Activated CD8-positive, alpha-beta memory T cell treated with anti-CD3 and anti-CD28 coated beads, Interleukin-2, amount 10 ng/mL, durations not matched to agents 7 days and 5 days (primary cell): ENCODE data around the gene PLD2. TPM values are rescaled to one million over a fixed set of nuclear protein-coding genes. Genes with fewer than 3 reads are reported as not detected.

Experiments used
- ATAC-seq: fragments of 150-1000 bp; cut with Tn5 transposase; one replicate; pipeline ENCODE4 v1.10.0; 2021; ENCODE audit warnings: moderate library complexity
- CTCF ChIA-PET: fragments of 350-600 bp; sonication (Branson Sonifier 250); formaldehyde crosslinking; loops from one replicate; lab custom pipeline; 2021; ENCODE audit warnings: antibody characterized with exemption; lab: Charles Lee
- DNase-seq: peaks from one replicate; pipeline ENCODE4 v3.0.0-alpha.2; 2020
- H3K27ac Mint-ChIP-seq: one replicate; pipeline ENCODE4 v1.8.0; 2021; ENCODE audit warnings: mild to moderate bottlenecking, mixed read lengths
- H3K27me3 Mint-ChIP-seq: one replicate; pipeline ENCODE4 v1.8.0; 2021; ENCODE audit warnings: mixed read lengths
- H3K36me3 Mint-ChIP-seq: one replicate; pipeline ENCODE4 v1.8.0; 2021; ENCODE audit warnings: mild to moderate bottlenecking, mixed read lengths
- H3K4me1 Mint-ChIP-seq: one replicate; pipeline ENCODE4 v1.8.0; 2021; ENCODE audit warnings: mixed read lengths
- H3K4me3 Mint-ChIP-seq: one replicate; pipeline ENCODE4 v1.8.0; 2021; ENCODE audit warnings: mild to moderate bottlenecking, moderate library complexity, mixed read lengths
- H3K9me3 Mint-ChIP-seq: one replicate; pipeline ENCODE4 v1.8.0; 2022; ENCODE audit warnings: low read depth, mixed read lengths
- total RNA-seq, 2 experiments: library from RNA; stranded (reverse); gene quantifications; one replicate each; pipeline ENCODE4 v1.2.3, GENCODE V29; 2021

The PLD2 gene
- total RNA-seq, 2 experiments from 2014 or later = 11.7 to 14.5 TPM

- CTCF ChIA-PET = interaction anchor here (0.7 to 1.6 kb wide), 3 partner anchors 16 to 51 kb away, joined by 3 to 5 read pairs (median 3); no protein-coding TSS in a partner anchor
- no peak overlapping the region for H3K4me3 Mint-ChIP-seq
- no peak for DNase-seq
- no peak for ATAC-seq
- H3K27ac Mint-ChIP-seq = no peak overlapping the region
- no peaks in the 10 kb centered on the region for H3K27me3 Mint-ChIP-seq
- no peaks in the 10 kb centered on the region for H3K9me3 Mint-ChIP-seq
- peaks cover 11% of the 10 kb centered on the region for H3K36me3 Mint-ChIP-seq
- H3K4me1 Mint-ChIP-seq = peaks cover 40% of the 10 kb centered on the region
These were observed 33.9 kb downstream of the PLD2 start for GRCh38 chr17:4840893-4841242.

- ATAC-seq (no peak), DNase-seq (no peak)
- Mint-ChIP-seq H3K27ac (no peak overlapping the region), H3K36me3 (peaks cover 11% of the 10 kb centered on the region), H3K4me3 (no peak overlapping the region), H3K27me3 (no peaks in the 10 kb centered on the region), H3K9me3 (no peaks in the 10 kb centered on the region), H3K4me1 (peaks cover 34% of the 10 kb centered on the region)
- CTCF ChIA-PET = no interaction called here
These were observed 35.4 kb downstream of the PLD2 start for GRCh38 chr17:4842376-4842775.

DNA sequence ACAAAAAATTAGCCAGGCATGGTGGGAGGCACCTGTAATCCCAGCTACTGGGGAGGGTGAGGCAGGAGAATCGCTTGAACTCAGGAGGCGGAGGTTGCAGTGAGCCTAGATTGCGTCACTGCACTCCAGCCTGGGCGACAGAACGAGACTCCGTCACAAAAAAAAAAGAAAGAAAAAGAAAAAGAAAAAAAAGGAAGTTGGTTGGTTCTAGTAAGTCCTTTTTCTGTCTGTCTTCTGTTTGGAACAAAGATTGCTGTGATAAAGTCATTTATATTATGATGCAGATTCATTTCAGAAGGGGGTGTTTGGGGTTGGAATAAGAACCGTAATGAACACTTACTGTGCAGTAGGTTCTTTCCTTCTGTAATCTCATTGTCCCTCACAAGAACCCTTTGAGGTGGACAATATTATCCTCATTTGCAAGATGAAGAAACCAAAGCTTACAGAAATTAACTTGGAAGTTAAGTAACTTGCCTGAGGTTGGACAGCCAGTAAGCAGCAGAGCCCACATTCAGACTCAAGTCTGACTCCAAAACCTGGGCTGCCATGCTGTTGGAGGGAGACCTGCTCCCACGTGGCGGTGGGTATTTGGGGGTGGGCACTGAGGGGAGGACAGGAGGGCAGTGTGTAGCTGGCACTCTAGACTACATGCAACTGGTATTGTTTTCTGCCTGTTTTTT lies 36.5 kb downstream of the PLD2 start:
- Mint-ChIP-seq H3K9me3 (no peaks in the 10 kb centered on the region), H3K27ac (no peak overlapping the region), H3K4me1 (peaks cover 34% of the 10 kb centered on the region), H3K36me3 (peaks cover 5% of the 10 kb centered on the region), H3K4me3 (no peak overlapping the region), H3K27me3 (no peaks in the 10 kb centered on the region)
- CTCF ChIA-PET = no interaction called here
- DNase-seq = no peak
- no peak for ATAC-seq

DNA sequence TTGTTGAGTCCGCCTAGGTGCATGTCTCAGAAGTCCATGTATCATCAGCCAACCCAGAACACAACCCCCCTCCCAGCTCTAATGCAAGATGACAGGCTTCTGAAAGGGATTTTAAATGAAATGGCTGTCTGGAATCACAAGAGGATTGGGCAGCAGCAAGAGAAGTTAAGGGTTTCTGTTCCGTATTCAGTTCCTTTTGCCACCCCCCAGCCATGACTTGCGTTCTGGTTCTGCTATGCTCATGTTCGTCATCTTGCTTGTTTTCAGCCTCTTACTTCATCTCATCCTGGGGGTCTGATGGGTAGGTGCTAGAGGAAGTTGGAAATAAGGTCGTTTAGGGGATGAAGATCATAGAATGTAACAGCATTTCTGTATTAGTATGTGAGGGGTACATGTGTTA lies 38.2 kb downstream of the PLD2 start:
- CTCF ChIA-PET = no interaction called here
- DNase-seq (no peak), ATAC-seq (no peak)
- no peak overlapping the region for H3K4me3 Mint-ChIP-seq
- peaks cover 22% of the 10 kb centered on the region for H3K4me1 Mint-ChIP-seq
- peaks cover 4% of the 10 kb centered on the region for H3K27me3 Mint-ChIP-seq
- peaks cover 7% of the 10 kb centered on the region for H3K36me3 Mint-ChIP-seq
- no peak overlapping the region for H3K27ac Mint-ChIP-seq
- no peaks in the 10 kb centered on the region for H3K9me3 Mint-ChIP-seq

DNA sequence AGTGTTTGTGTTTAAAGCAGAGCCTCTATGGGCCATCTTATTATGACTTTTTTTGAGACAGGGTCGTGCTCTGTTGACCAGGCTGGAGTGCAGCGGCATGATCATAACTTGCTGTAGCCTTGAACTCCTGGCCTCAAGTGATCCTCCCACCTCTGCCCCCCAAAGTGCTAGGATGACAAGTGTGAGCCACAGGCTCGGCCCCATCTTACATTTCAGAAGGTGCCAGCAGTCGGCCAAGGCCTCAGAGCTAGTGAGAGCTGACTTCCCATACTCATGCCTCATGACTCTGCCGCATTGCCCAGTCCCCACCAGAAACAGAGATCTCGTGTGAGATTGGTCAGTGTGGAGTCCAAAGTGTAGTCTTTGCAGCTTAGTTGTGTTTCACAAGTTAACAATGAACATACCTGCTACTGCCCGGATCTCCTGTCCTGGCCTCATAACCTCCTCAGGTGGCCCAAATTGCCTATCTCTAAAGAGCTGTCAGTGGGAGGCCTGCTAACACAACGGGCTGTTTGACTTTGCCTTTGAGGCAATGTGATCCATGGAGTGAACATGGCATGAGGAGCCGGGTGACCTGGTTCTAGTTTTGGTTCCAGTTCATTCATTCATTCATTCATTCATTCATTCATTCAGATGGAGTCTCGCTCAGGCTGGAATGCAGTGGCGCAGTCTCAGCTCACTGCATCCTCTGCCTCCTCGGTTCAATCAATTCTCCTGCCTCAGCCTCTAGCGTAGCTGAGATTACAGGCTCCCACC lies 39.9 kb downstream of the PLD2 start:
- Mint-ChIP-seq H3K36me3 (peaks cover 17% of the 10 kb centered on the region), H3K27ac (no peak overlapping the region), H3K27me3 (peaks cover 4% of the 10 kb centered on the region), H3K4me1 (peaks cover 6% of the 10 kb centered on the region), H3K9me3 (no peaks in the 10 kb centered on the region), H3K4me3 (no peak overlapping the region)
- DNase-seq (no peak), ATAC-seq (no peak)
- CTCF ChIA-PET = interaction anchor here (1.1 kb wide), 1 partner anchor 56 kb away, joined by 3 read pairs; the partner anchor contains the start of gene CHRNE

DNA sequence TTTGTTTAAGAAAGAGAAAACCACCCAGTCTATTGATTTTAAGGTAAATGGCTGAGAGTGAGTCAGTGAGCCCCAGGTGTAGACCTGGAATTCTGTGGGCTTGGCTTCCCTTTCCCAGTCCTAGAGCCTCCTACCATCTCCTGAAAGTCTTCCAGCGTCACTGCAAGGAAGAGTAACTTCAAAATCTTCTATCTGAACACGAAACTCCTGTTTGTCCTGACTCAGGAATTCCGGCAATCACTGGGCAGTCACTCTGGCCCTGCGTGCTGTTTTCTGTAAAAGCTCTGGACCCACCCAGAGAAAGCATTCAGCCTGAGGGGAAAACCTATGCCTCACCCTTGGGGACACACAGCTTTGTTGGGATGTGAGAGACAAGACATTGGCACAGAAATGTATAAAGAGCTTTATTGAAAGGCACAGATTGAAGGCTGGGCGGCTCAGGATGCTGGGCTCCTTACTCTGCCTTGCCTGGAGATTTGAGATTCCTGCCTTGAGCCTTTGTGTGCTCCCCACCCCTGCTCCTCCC lies 42.1 kb downstream of the PLD2 start:
- no peak for ATAC-seq
- CTCF ChIA-PET = no interaction called here
- H3K4me1 Mint-ChIP-seq = peaks cover 11% of the 10 kb centered on the region

GRCh38 chr17:4850246-4850645 lies 43.3 kb downstream of the PLD2 start:
- CTCF ChIA-PET = no interaction called here
- peaks cover 28% of the 10 kb centered on the region for H3K36me3 Mint-ChIP-seq
- no peak overlapping the region for H3K4me3 Mint-ChIP-seq
- no peak for DNase-seq
- H3K27me3 Mint-ChIP-seq = peaks cover 4% of the 10 kb centered on the region
- no peak for ATAC-seq
- H3K27ac Mint-ChIP-seq = no peak overlapping the region
- peaks cover 5% of the 10 kb centered on the region for H3K9me3 Mint-ChIP-seq
- H3K4me1 Mint-ChIP-seq = peaks cover 11% of the 10 kb centered on the region

More for the DNA sequence above, 42.1 kb downstream of the PLD2 start:
- Mint-ChIP-seq H3K27me3 (peaks cover 4% of the 10 kb centered on the region), H3K9me3 (peaks cover 5% of the 10 kb centered on the region), H3K36me3 (peaks cover 24% of the 10 kb centered on the region), H3K27ac (no peak overlapping the region), H3K4me3 (no peak overlapping the region)
- no peak for DNase-seq

DNA sequence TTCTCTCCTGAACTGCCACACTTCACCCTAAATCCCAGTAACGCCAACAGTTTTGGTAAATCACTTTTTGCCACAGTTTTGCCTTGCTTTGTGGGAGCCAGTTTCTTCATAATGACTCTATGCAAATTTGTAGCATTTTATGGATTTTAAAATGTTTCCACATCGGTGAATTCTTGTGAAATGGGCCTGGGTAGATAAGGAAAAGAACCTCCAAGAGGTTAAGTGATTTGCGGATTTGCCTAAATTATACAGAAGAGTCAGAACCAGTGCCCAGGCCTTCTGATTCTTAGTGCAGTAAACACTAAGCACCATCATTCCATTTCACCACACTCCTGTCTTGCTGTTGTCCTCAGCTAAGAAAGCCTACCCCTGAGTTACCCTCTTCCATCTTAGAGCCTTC lies 44.1 kb downstream of the PLD2 start:
- Mint-ChIP-seq H3K27me3 (peaks cover 4% of the 10 kb centered on the region), H3K36me3 (peaks cover 28% of the 10 kb centered on the region), H3K9me3 (peaks cover 5% of the 10 kb centered on the region), H3K4me1 (peaks cover 11% of the 10 kb centered on the region), H3K4me3 (no peak overlapping the region), H3K27ac (peak overlapping the region; percentile 20)
- DNase-seq (no peak), ATAC-seq (no peak)
- CTCF ChIA-PET = no interaction called here

DNA sequence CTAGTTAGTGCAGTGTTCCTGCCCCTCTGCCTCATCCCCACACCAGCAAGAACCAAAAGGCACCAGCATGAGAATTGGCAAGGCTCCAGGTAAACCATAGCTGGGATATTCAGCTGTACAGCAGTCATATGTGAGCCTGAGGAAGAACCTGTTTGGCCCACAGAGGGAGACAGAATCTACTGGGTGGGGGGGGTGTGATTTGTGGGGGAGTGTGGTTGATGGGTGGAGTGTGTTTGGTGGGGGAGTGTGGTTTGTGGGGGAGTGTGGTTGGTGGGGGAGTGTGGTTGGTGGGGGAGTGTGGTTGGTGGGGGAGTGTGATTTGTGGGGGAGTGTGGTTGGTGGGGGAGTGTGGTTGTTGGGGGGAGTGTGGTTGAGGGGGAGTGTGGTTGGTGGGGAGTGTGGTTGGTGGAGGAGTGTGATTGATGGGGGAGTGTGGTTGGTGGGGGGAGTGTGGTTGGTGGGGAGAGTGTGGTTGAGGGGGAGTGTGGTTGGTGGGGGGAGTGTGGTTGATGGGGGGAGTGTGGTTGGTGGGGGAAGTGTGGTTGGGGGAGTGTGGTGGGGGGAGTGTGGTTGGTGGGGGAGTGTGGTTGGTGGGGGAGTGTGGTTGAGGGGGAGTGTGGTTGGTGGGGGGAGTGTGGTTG lies 45.7 kb downstream of the PLD2 start:
- H3K4me3 Mint-ChIP-seq = no peak overlapping the region
- ATAC-seq (peak; percentile 12), DNase-seq (no peak)
- H3K27me3 Mint-ChIP-seq = peaks cover 4% of the 10 kb centered on the region
- peak overlapping the region; percentile 71 for H3K27ac Mint-ChIP-seq
- H3K36me3 Mint-ChIP-seq = peaks cover 32% of the 10 kb centered on the region
- peaks cover 13% of the 10 kb centered on the region for H3K4me1 Mint-ChIP-seq
- CTCF ChIA-PET = no interaction called here
- peaks cover 5% of the 10 kb centered on the region for H3K9me3 Mint-ChIP-seq

DNA sequence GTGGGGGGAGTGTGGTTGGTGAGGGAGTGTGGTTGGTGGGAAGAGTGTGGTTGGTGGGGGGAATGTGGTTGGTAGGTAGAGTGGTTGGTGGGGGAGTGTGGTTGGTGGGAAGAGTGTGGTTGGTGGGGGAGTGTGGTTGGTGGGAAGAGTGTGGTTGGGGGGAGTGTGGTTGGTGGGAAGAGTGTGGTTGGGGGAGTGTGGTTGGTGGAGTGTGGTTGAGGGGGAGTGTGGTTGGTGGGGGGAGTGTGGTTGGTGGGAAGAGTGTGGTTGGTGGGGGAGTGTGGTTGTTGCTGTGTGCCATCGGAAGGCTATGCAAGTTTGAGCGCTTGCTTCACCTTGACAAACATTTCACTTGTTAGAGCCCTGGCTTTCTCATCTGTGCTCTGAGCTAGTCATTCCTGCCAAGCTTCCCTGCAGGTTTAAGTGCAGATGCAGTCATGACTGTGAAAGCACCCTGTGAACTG lies 46.3 kb downstream of the PLD2 start:
- peaks cover 4% of the 10 kb centered on the region for H3K27me3 Mint-ChIP-seq
- CTCF ChIA-PET = no interaction called here

GRCh38 chr17:4854111-4854681 lies 47.2 kb downstream of the PLD2 start:
- ATAC-seq = no peak
- Mint-ChIP-seq H3K27ac (no peak overlapping the region), H3K27me3 (peaks cover 4% of the 10 kb centered on the region), H3K4me3 (no peak overlapping the region), H3K36me3 (peaks cover 32% of the 10 kb centered on the region), H3K9me3 (peaks cover 5% of the 10 kb centered on the region), H3K4me1 (peaks cover 16% of the 10 kb centered on the region)
- DNase-seq = no peak
- CTCF ChIA-PET = no interaction called here

More for the DNA sequence above, 46.3 kb downstream of the PLD2 start:
- DNase-seq (no peak), ATAC-seq (peak; percentile 16)
- no peak overlapping the region for H3K27ac Mint-ChIP-seq
- peaks cover 5% of the 10 kb centered on the region for H3K9me3 Mint-ChIP-seq
- H3K4me1 Mint-ChIP-seq = peaks cover 16% of the 10 kb centered on the region
- H3K36me3 Mint-ChIP-seq = peaks cover 32% of the 10 kb centered on the region
- H3K4me3 Mint-ChIP-seq = no peak overlapping the region

- Mint-ChIP-seq H3K27ac (no peak overlapping the region), H3K4me3 (no peak overlapping the region)
These were observed 49.5 kb downstream of the PLD2 start for GRCh38 chr17:4856271-4856936.

More at GRCh38 chr17:4856271-4856936, 49.5 kb downstream of the PLD2 start:
- Mint-ChIP-seq H3K4me1 (peaks cover 12% of the 10 kb centered on the region), H3K9me3 (peaks cover 5% of the 10 kb centered on the region), H3K36me3 (peaks cover 21% of the 10 kb centered on the region), H3K27me3 (no peaks in the 10 kb centered on the region)
- CTCF ChIA-PET = interaction anchor here (1.8 kb wide), 1 partner anchor 16 kb away, joined by 5 read pairs; no protein-coding TSS in a partner anchor
- DNase-seq (no peak), ATAC-seq (no peak)
